WTC11 (cell line): ENCODE measurements around the gene MYO16. TPM values are rescaled to one million over a fixed set of nuclear protein-coding genes. Genes with fewer than 3 reads are reported as not detected.

Experiments used
- ATAC-seq: fragments of 200-7000 bp; cut with Tn5 transposase; 2 replicates; pipeline ENCODE4 v1.10.0; 2021; ENCODE audit warnings: mild to moderate bottlenecking, moderate library complexity
- CTCF ChIA-PET: fragments of 300-600 bp; sonication (Branson Sonifier 250); formaldehyde crosslinking; loops from one replicate; lab custom pipeline; 2021; ENCODE audit warnings: antibody characterized with exemption; lab: Charles Lee
- POLR2A ChIA-PET: fragments of 350-600 bp; sonication (Branson Sonifier 250); formaldehyde crosslinking; loops from one replicate; lab custom pipeline; 2021; ENCODE audit warnings: antibody characterized with exemption; lab: Charles Lee
- DNase-seq: peaks from one replicate; pipeline ENCODE4 v3.0.0; 2021; ENCODE audit warnings: low spot score
- H3K27ac Mint-ChIP-seq: 2 replicates; pipeline ENCODE4 v1.8.0; 2021; ENCODE audit warnings: mixed read lengths
- H3K27me3 Mint-ChIP-seq: 2 replicates; pipeline ENCODE4 v1.8.0; 2021; ENCODE audit warnings: low read depth, mild to moderate bottlenecking, moderate library complexity, mixed read lengths
- H3K36me3 Mint-ChIP-seq: 2 replicates; pipeline ENCODE4 v1.8.0; 2021; ENCODE audit warnings: mixed read lengths
- H3K4me1 Mint-ChIP-seq: 2 replicates; pipeline ENCODE4 v1.8.0; 2022; ENCODE audit warnings: mixed read lengths
- H3K4me3 Mint-ChIP-seq: 2 replicates; pipeline ENCODE4 v1.8.0; 2021; ENCODE audit warnings: mild to moderate bottlenecking, moderate library complexity, mixed read lengths
- H3K9me3 Mint-ChIP-seq: 2 replicates; pipeline ENCODE4 v1.8.0; 2021; ENCODE audit warnings: mixed read lengths
- ARID4B ChIP-seq: sonication (generic); formaldehyde crosslinking; IDR thresholded peaks from 2 replicates; pipeline ENCODE4 v1.8.0; 2023; ENCODE audit warnings: missing genetic modification reagents, mild to moderate bottlenecking, borderline replicate concordance
- CREB1 ChIP-seq: sonication (generic); formaldehyde crosslinking; IDR thresholded peaks from 2 replicates; pipeline ENCODE4 v1.8.0; 2023; ENCODE audit warnings: mild to moderate bottlenecking, missing genetic modification reagents
- CTCF ChIP-seq: fragments of 200-600 bp; IDR thresholded peaks from 2 replicates; pipeline ENCODE4 v1.8.0; 2022; ENCODE audit warnings: antibody characterized with exemption
- E2F1 ChIP-seq: sonication (generic); formaldehyde crosslinking; IDR thresholded peaks from 2 replicates; pipeline ENCODE4 v1.8.0; 2022; ENCODE audit warnings: mild to moderate bottlenecking, missing genetic modification reagents
- E2F5 ChIP-seq: sonication (generic); formaldehyde crosslinking; IDR thresholded peaks from 2 replicates; pipeline ENCODE4 v1.8.1; 2022; ENCODE audit warnings: mild to moderate bottlenecking, moderate library complexity, missing genetic modification reagents
- ESRRA ChIP-seq: sonication (generic); formaldehyde crosslinking; IDR thresholded peaks from 2 replicates; pipeline ENCODE4 v1.8.1; 2022; ENCODE audit warnings: mild to moderate bottlenecking, missing genetic modification reagents, borderline replicate concordance
- FOXP1 ChIP-seq: sonication (generic); formaldehyde crosslinking; IDR thresholded peaks from 2 replicates; pipeline ENCODE4 v1.8.0; 2022; ENCODE audit warnings: missing genetic modification reagents, mild to moderate bottlenecking, moderate library complexity, borderline replicate concordance
- HMGA2 ChIP-seq: fragments of 250-450 bp; sonication (Bioruptor Pico); IDR thresholded peaks from 2 replicates; pipeline ENCODE4 v1.4.0; 2021; ENCODE audit warnings: mild to moderate bottlenecking, moderate library complexity
- IRF1 ChIP-seq: sonication (generic); formaldehyde crosslinking; IDR thresholded peaks from 2 replicates; pipeline ENCODE4 v1.8.0; 2023; ENCODE audit warnings: missing genetic modification reagents
- MXD4 ChIP-seq: fragments of 250-450 bp; sonication (Bioruptor Pico); IDR thresholded peaks from 2 replicates; pipeline ENCODE4 v1.8.0; 2021; ENCODE audit warnings: mild to moderate bottlenecking, moderate library complexity, borderline replicate concordance
- MYBL2 ChIP-seq: sonication (generic); formaldehyde crosslinking; IDR thresholded peaks from 2 replicates; pipeline ENCODE4 v1.8.1; 2023; ENCODE audit warnings: mild to moderate bottlenecking, moderate library complexity, missing genetic modification reagents
- NFE2L1 ChIP-seq: sonication (generic); formaldehyde crosslinking; IDR thresholded peaks from 2 replicates; pipeline ENCODE4 v1.8.1; 2023; ENCODE audit warnings: missing genetic modification reagents
- NR1H2 ChIP-seq: sonication (generic); formaldehyde crosslinking; IDR thresholded peaks from 2 replicates; pipeline ENCODE4 v1.9.0; 2021; ENCODE audit warnings: mild to moderate bottlenecking, moderate library complexity, missing genetic modification reagents
- NR2C2 ChIP-seq: sonication (generic); formaldehyde crosslinking; IDR thresholded peaks from 2 replicates; pipeline ENCODE4 v1.8.0; 2022; ENCODE audit warnings: mild to moderate bottlenecking, missing genetic modification reagents
- PRRX2 ChIP-seq: fragments of 250-450 bp; sonication (Bioruptor Pico); IDR thresholded peaks from 2 replicates; pipeline ENCODE4 v1.8.0; 2021; ENCODE audit warnings: mild to moderate bottlenecking
- TEAD1 ChIP-seq: sonication (generic); formaldehyde crosslinking; IDR thresholded peaks from 2 replicates; pipeline ENCODE4 v1.8.0; 2022; ENCODE audit warnings: mild to moderate bottlenecking, missing genetic modification reagents
- USF2 ChIP-seq: sonication (generic); formaldehyde crosslinking; IDR thresholded peaks from 2 replicates; pipeline ENCODE4 v1.8.1; 2023; ENCODE audit warnings: mild to moderate bottlenecking, missing genetic modification reagents, moderate library complexity
- ZNF232 ChIP-seq: sonication (generic); formaldehyde crosslinking; IDR thresholded peaks from 2 replicates; pipeline ENCODE4 v1.8.0; 2022; ENCODE audit warnings: mild to moderate bottlenecking, missing genetic modification reagents
- ZNF263 ChIP-seq: sonication (generic); formaldehyde crosslinking; IDR thresholded peaks from 2 replicates; pipeline ENCODE4 v1.8.1; 2022; ENCODE audit warnings: low read depth, mild to moderate bottlenecking, moderate library complexity, missing genetic modification reagents
- ZNF671 ChIP-seq: fragments of 250-450 bp; sonication (Bioruptor Pico); IDR thresholded peaks from 2 replicates; pipeline ENCODE4 v1.8.0; 2021; ENCODE audit warnings: mild to moderate bottlenecking
- total RNA-seq: library from RNA; stranded (reverse); gene quantifications from 3 replicates; pipeline ENCODE4 v1.2.3, GENCODE V29; 2021

Gene MYO16
- total RNA-seq, 1 experiment from 2014 or later, result 0.09 TPM

GRCh38 chr13:108816375-108816774 lies 187.0 kb downstream of the MYO16 start:
- Mint-ChIP-seq H3K9me3 (peaks cover 10% of the 10 kb centered on the region), H3K4me3 (no peak overlapping the region), H3K4me1 (peaks cover 19% of the 10 kb centered on the region), H3K27ac (no peak overlapping the region), H3K36me3 (no peaks in the 10 kb centered on the region), H3K27me3 (no peaks in the 10 kb centered on the region)
- POLR2A ChIA-PET, result no interaction called here
- DNase-seq (no peak), ATAC-seq (no peak)
- no peak for TF ChIP-seq ZNF232 (CRISPR knock-in tag)
- TF ChIP-seq NFE2L1 (CRISPR knock-in tag), result no peak
- no peak for TF ChIP-seq MYBL2 (CRISPR knock-in tag)
- TF ChIP-seq NR1H2 (CRISPR knock-in tag), result no peak
- TF ChIP-seq ESRRA (CRISPR knock-in tag), result no peak
- TF ChIP-seq USF2 (CRISPR knock-in tag), result no peak
- TF ChIP-seq ZNF671 (CRISPR knock-in tag), result no peak
- TF ChIP-seq TEAD1 (CRISPR knock-in tag), result no peak
- TF ChIP-seq ARID4B (CRISPR knock-in tag), result no peak
- no peak for TF ChIP-seq E2F5 (CRISPR knock-in tag)
- no peak for TF ChIP-seq NR2C2 (CRISPR knock-in tag)
- no peak for TF ChIP-seq MXD4 (CRISPR knock-in tag)
- TF ChIP-seq CREB1 (CRISPR knock-in tag), result no peak
- TF ChIP-seq ZNF263, result no peak
- TF ChIP-seq HMGA2 (CRISPR knock-in tag), result no peak
- TF ChIP-seq E2F1, result no peak
- no peak for TF ChIP-seq IRF1 (CRISPR knock-in tag)
- no peak for TF ChIP-seq FOXP1
- TF ChIP-seq PRRX2 (CRISPR knock-in tag), result no peak
- no peak for TF ChIP-seq CTCF
- CTCF ChIA-PET, result no interaction called here
